ENCODE results near the gene TBX19. TPM values are rescaled to one million over a fixed set of nuclear protein-coding genes. Genes with fewer than 3 reads are reported as not detected.

The TBX19 gene
- total and polyA plus RNA-seq, 2 of the 8 experiments (the other 6 are each of a cell fraction or from before 2014, with no cell fraction given): 1.0 to 1.8 TPM

- ChIA-PET CTCF (ENCODE audit: partially characterized antibody) (interaction anchor here (1.1 to 3.3 kb wide), 2 partner anchors 29 to 101 kb away, joined by 3 to 17 read pairs; no protein-coding TSS in a partner anchor), POLR2A (ENCODE audit: partially characterized antibody) (no interaction called here)
- Histone ChIP-seq H2BK12ac (ENCODE audit: low read depth, low read length) (no peak overlapping the region), H3K23me2 (ENCODE audit: low read depth, low read length) (no peaks in the 10 kb centered on the region), H3K9me3 (ENCODE audit: insufficient read depth in 2 of 2, low read depth in 1 of 2, low read length in 1 of 2) (peaks cover 0 to 4% of the 10 kb centered on the region in 2 experiments; a peak in 1 of 4 replicates), H4K91ac (replicated peaks; ENCODE audit: insufficient read length, low read length) (no peak overlapping the region), H3K4me1 (replicated peaks in 1 of 4; ENCODE audit: control insufficient read depth in 3 of 4, insufficient read depth in 4 of 4, low read length in 3 of 4) (peaks cover under 1 to 8% (median 4%) of the 10 kb centered on the region in 4 experiments; a peak in 3 of 7 replicates), H3K4me3 (ENCODE audit: extremely low read depth in 1 of 4, insufficient read depth in 2 of 4, low read depth in 3 of 4, low read length in 4 of 4) (no peak overlapping the region), H2BK15ac (ENCODE audit: low read length) (no peak overlapping the region), H3K14ac (ENCODE audit: insufficient read length) (no peak overlapping the region), H2BK120ac (replicated peaks; ENCODE audit: low read depth, low read length) (no peak overlapping the region), H3K4me2 (ENCODE audit: insufficient read depth in 1 of 2, low read depth in 2 of 2, low read length in 2 of 2) (no peak overlapping the region), H3K36me3 (ENCODE audit: control insufficient read depth in 2 of 4, insufficient read depth in 4 of 4, low read length in 3 of 4) (0 out of 8 replicates have a peak, but pooled peaks cover 0 to 3% (median 0%) of the 10 kb centered on the region in 4 experiments), H3K56ac (replicated peaks; ENCODE audit: insufficient read length, low read depth, low read length) (no peak overlapping the region), H3K9ac (replicated peaks in 1 of 4; ENCODE audit: extremely low read depth in 1 of 4, low read depth in 3 of 4, low read length in 3 of 4) (no peak overlapping the region), H3K23ac (ENCODE audit: insufficient read length) (no peak overlapping the region), H3K4ac (replicated peaks; ENCODE audit: insufficient read length, low read depth, low read length) (no peak overlapping the region), H4K8ac (ENCODE audit: extremely low read depth, insufficient read depth, low read length) (no peak overlapping the region; the same call in 1 of the 2 replicates), H3K79me1 (ENCODE audit: low read depth, low read length) (no peaks in the 10 kb centered on the region), H2BK20ac (ENCODE audit: low read length) (no peak overlapping the region), H3K18ac (ENCODE audit: extremely low read depth, low read length) (no peak overlapping the region), H2AK5ac (ENCODE audit: low read depth, low read length) (no peak overlapping the region), H3K79me2 (ENCODE audit: control insufficient read depth in 1 of 2, insufficient read depth in 2 of 2, low read length in 2 of 2) (no peaks in the 10 kb centered on the region), H4K5ac (ENCODE audit: insufficient read length, low read depth, low read length) (no peak overlapping the region), H4K20me1 (replicated peaks in 1 of 2; ENCODE audit: control insufficient read depth in 1 of 2, insufficient read depth in 2 of 2, low read length in 2 of 2) (no peaks in the 10 kb centered on the region), H2AFZ (ENCODE audit: low read length) (no peak overlapping the region), H2BK5ac (ENCODE audit: low read depth, low read length) (no peak overlapping the region), H3K27ac (ENCODE audit: low read depth, low read length) (no peak overlapping the region), H3K27me3 (replicated peaks in 1 of 4; ENCODE audit: control insufficient read depth in 3 of 4, extremely low read depth in 1 of 4, insufficient read depth in 3 of 4, low read length in 3 of 4) (no peaks in the 10 kb centered on the region)
- no peak for DNase-seq (ENCODE audit: low read depth in 1 of 2, low spot score in 2 of 2)
- FAIRE-seq: no peak
- WGBS, 2 experiments (ENCODE audit: extremely low coverage in 1 of 2, insufficient coverage in 1 of 2, insufficient read length in 1 of 2, insufficient replicate concordance in 2 of 2, low coverage in 1 of 2, low lambda C conversion rate in 2 of 2, missing lambda C conversion rate in 1 of 2): 94% methylated on average over 7 of the region's 7 CpGs; no CpG with 5 or more reads in 1 of the 2 experiments
- TF ChIP-seq GTF2F1 (IDR thresholded peaks at IDR 0.05; ENCODE audit: borderline replicate concordance, low read depth, low read length) (no peak), CEBPB (IDR thresholded peaks at IDR 0.05; ENCODE audit: low read depth, low read length) (no peak), RBBP5 (IDR thresholded peaks at IDR 0.05; ENCODE audit: borderline replicate concordance, low read depth, low read length) (no peak), TBP (IDR thresholded peaks at IDR 0.05; ENCODE audit: low read depth, low read length) (no peak), FOSL1 (IDR thresholded peaks at IDR 0.05; ENCODE audit: insufficient read depth, low read depth, low read length) (no peak), SIRT6 (IDR thresholded peaks at IDR 0.05; ENCODE audit: low read length) (no peak), RXRA (IDR thresholded peaks at IDR 0.05; ENCODE audit: insufficient read depth, low read depth, low read length) (no peak), SP4 (IDR thresholded peaks at IDR 0.05; ENCODE audit: low read length) (no peak), POU5F1 (IDR thresholded peaks at IDR 0.05; ENCODE audit: low read depth, low read length) (no peak), POLR2AphosphoS5 (IDR thresholded peaks at IDR 0.05; ENCODE audit: low read depth, low read length) (no peak), HDAC2 (IDR thresholded peaks at IDR 0.05; ENCODE audit: borderline replicate concordance in 1 of 2, low read depth in 2 of 2, low read length in 2 of 2) (no peak), SAP30 (IDR thresholded peaks at IDR 0.05; ENCODE audit: insufficient read depth, insufficient replicate concordance, low read length) (no peak)
- TF ChIP-seq, protein P1, sequence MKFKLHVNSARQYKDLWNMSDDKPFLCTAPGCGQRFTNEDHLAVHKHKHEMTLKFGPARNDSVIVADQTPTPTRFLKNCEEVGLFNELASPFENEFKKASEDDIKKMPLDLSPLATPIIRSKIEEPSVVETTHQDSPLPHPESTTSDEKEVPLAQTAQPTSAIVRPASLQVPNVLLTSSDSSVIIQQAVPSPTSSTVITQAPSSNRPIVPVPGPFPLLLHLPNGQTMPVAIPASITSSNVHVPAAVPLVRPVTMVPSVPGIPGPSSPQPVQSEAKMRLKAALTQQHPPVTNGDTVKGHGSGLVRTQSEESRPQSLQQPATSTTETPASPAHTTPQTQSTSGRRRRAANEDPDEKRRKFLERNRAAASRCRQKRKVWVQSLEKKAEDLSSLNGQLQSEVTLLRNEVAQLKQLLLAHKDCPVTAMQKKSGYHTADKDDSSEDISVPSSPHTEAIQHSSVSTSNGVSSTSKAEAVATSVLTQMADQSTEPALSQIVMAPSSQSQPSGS (IDR thresholded peaks at IDR 0.05; ENCODE audit: low read length): no peak
These were observed 16.4 kb upstream of the TBX19 start for GRCh38 chr1:168264296-168264695.

All from H1 (cell line).